ENCODE results near the gene GFRA3. TPM values are rescaled to one million over a fixed set of nuclear protein-coding genes. Genes with fewer than 3 reads are reported as not detected.

Gene GFRA3
- not detected in 2 replicates for total RNA-seq

GRCh38 chr5:138274189-138274853, at the start of gene GFRA3:
TSS of gene GFRA3 (minus strand) at chr5:138274621. CDS start at chr5:138274424, 197 bp downstream.

DNA sequence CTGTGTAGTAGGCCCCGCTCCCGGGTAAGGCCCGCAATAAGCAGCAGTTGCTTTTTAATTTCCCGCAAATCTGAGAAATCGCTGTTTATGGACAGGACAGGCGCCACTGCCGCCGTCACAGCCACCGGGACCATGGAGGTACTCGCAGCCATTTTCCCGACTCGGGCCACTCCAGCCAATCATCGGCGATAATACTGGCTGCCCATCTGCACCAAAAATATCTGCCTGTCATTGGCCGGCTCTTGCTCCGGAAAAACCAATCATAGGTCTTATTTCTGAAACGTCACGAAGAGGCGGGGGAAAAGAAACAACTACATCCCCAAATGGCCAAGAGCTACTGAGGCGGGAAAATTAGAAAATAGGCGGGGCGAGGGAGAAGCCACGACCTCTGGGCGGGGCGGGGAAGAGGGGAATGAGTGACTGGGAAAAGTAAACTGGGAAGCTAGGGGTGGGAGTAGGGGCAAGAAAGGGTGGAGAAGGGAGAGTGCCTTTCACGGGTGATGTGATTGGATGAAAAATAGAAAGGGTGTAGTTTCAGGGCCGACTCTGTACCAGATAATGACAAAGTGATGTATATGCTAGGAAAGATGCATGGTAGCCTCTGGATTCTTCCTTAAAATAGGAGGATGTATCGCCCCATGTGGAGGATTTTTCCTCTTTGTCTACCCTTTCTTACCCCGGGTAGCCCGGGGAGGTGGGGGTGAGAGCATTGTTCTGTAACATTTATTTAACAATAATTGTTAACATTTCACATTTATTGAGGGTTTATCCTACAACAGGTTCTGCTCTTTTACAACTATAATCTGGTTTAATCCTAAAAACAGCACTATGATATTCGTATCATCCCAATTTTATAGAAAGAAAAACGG, 61.0 kb downstream of the GFRA3 start, which contains the start of gene CDC23:
Gene CDC23, minus strand, starts transcription at position 163 of the 869 bp plus-strand sequence. Its CDS starts 11 bp downstream, at position 152.

Other genes with a start within 250 kb of the GFRA3 start
- gene FAM13B, start 241.5 kb downstream of the GFRA3 start, total RNA-seq, result 5.1 and 6.4 TPM in 2 replicates
- gene WNT8A, start 190.6 kb downstream of the GFRA3 start, total RNA-seq, result not detected in 2 replicates
- gene NME5, start 135.2 kb downstream of the GFRA3 start, total RNA-seq, result 0.07 and 0.39 TPM in 2 replicates
- gene BRD8, start 96.0 kb downstream of the GFRA3 start, total RNA-seq, result 23.0 and 25.4 TPM in 2 replicates
- 78.7 and 83.2 TPM in 2 replicates for gene KIF20A, start 95.5 kb downstream of the GFRA3 start, total RNA-seq
- gene CDC23, start 61.3 kb downstream of the GFRA3 start, total RNA-seq, result 31.1 and 33.6 TPM in 2 replicates
- gene CDC25C, start 57.2 kb upstream of the GFRA3 start, total RNA-seq, result 9.4 and 14.9 TPM in 2 replicates
- 19.3 and 23.3 TPM in 2 replicates for gene FAM53C, start 63.6 kb upstream of the GFRA3 start, total RNA-seq
- 23.9 and 24.0 TPM in 2 replicates for gene KDM3B, start 78.1 kb upstream of the GFRA3 start, total RNA-seq
- 1.1 and 1.3 TPM in 2 replicates for gene REEP2, start 164.4 kb upstream of the GFRA3 start, total RNA-seq
- 3.3 and 3.4 TPM in 2 replicates for gene EGR1, start 190.9 kb upstream of the GFRA3 start, total RNA-seq

Data from mammary microvascular endothelial cell (primary cell).